IMR-90 (cell line): ENCODE data around the gene SYNE1. TPM values are rescaled to one million over a fixed set of nuclear protein-coding genes. Genes with fewer than 3 reads are reported as not detected.

Experiments
- ATAC-seq: fragments of 200-7000 bp; cut with Tn5 transposase; 2 replicates; pipeline ENCODE4 v1.9.1; 2020; ENCODE audit warnings: low read depth, mild to moderate bottlenecking, moderate library complexity
- BruUV-seq: library from RNA; stranded (reverse); fragments of 400-500 nt; replicated peaks from 2 replicates; lab custom pipeline; 2021; lab: Mats Ljungman, UMichigan
- CTCF ChIA-PET: fragments of 300-600 bp; formaldehyde crosslinking; extraction: SDS; loops from one replicate; lab custom pipeline; 2021; ENCODE audit warnings: antibody characterized with exemption; lab: Yijun Ruan, JAX
- POLR2A ChIA-PET: fragments of 300-600 bp; sonication (Branson Sonifier 250); formaldehyde crosslinking; loops from one replicate; lab custom pipeline; 2022; ENCODE audit warnings: antibody characterized with exemption; ENCODE audit not compliant: unreplicated experiment; lab: Charles Lee
- DNase-seq: peaks from one replicate; pipeline ENCODE4 v3.0.0; 2013
- H2AFZ ChIP-seq: replicated peaks from 2 replicates; pipeline ENCODE3; 2013; ENCODE audit warnings: low read length, mild to moderate bottlenecking; ENCODE audit not compliant: poor library complexity
- H2AK5ac ChIP-seq: 2 replicates; pipeline ENCODE4 v1.6.1; 2013; ENCODE audit warnings: low read depth, low read length, inconsistent platforms
- H2AK9ac ChIP-seq: replicated peaks from 2 replicates; pipeline ENCODE3; 2013; ENCODE audit warnings: mild to moderate bottlenecking, low read depth, low read length, moderate library complexity; ENCODE audit not compliant: poor library complexity
- H2BK120ac ChIP-seq: 2 replicates; pipeline ENCODE4 v1.6.1; 2013; ENCODE audit warnings: low read depth, low read length, inconsistent platforms
- H2BK15ac ChIP-seq: 3 replicates; pipeline ENCODE4 v1.6.1; 2013; ENCODE audit warnings: low read depth, low read length, inconsistent platforms
- H2BK20ac ChIP-seq: 2 replicates; pipeline ENCODE4 v1.6.1; 2013; ENCODE audit warnings: low read depth, mild to moderate bottlenecking, inconsistent platforms, low read length, moderate library complexity
- H2BK5ac ChIP-seq: 2 replicates; pipeline ENCODE4 v1.6.1; 2013; ENCODE audit warnings: mild to moderate bottlenecking, low read depth, low read length, inconsistent platforms; ENCODE audit not compliant: poor library complexity, severe bottlenecking
- H3K14ac ChIP-seq: replicated peaks from 2 replicates; pipeline ENCODE4 v1.6.1; 2013; ENCODE audit warnings: low read depth, low read length, inconsistent platforms
- H3K18ac ChIP-seq: 2 replicates; pipeline ENCODE4 v1.6.1; 2013; ENCODE audit warnings: low read depth, low read length, control low read depth
- H3K23ac ChIP-seq: 2 replicates; pipeline ENCODE4 v1.6.1; 2013; ENCODE audit warnings: low read depth, low read length, inconsistent platforms
- H3K27ac ChIP-seq: 2 replicates; pipeline ENCODE4 v1.5.1; 2013; ENCODE audit warnings: mild to moderate bottlenecking, control low read depth, low read length; ENCODE audit not compliant: insufficient read depth
- H3K27me3 ChIP-seq: 2 replicates; pipeline ENCODE4 v1.6.1; 2013; ENCODE audit warnings: low read length; ENCODE audit not compliant: control insufficient read depth, insufficient read depth
- H3K36me3 ChIP-seq: 2 replicates; pipeline ENCODE4 v1.6.1; 2013; ENCODE audit warnings: low read length, mixed read lengths; ENCODE audit not compliant: control insufficient read depth, insufficient read depth
- H3K4ac ChIP-seq: 2 replicates; pipeline ENCODE4 v1.6.1; 2013; ENCODE audit warnings: low read depth, low read length, inconsistent platforms
- H3K4me1 ChIP-seq: 2 replicates; pipeline ENCODE4 v1.6.1; 2013; ENCODE audit warnings: low read length, mixed read lengths; ENCODE audit not compliant: control insufficient read depth, insufficient read depth
- H3K4me2 ChIP-seq: 2 replicates; pipeline ENCODE4 v1.6.1; 2013; ENCODE audit warnings: low read depth, mild to moderate bottlenecking, control low read depth, low read length, moderate library complexity
- H3K4me3 ChIP-seq: 2 replicates; pipeline ENCODE4 v1.5.1; 2013; ENCODE audit warnings: low read depth, mild to moderate bottlenecking, control low read depth, low read length, moderate library complexity; ENCODE audit not compliant: insufficient read depth
- H3K56ac ChIP-seq: 2 replicates; pipeline ENCODE4 v1.6.1; 2013; ENCODE audit warnings: low read length, inconsistent platforms; ENCODE audit not compliant: insufficient read depth; ENCODE audit errors: extremely low read depth
- H3K79me1 ChIP-seq, 2 experiments: 2 replicates each; pipeline ENCODE4 v1.6.1; 2013; ENCODE audit warnings: low read length in 2 of 2, inconsistent platforms in 1 of 2, low read depth in 1 of 2
- H3K9ac ChIP-seq: 2 replicates; pipeline ENCODE4 v1.6.1; 2013; ENCODE audit warnings: low read depth, low read length, control low read depth
- H3K9me1 ChIP-seq: 2 replicates; pipeline ENCODE4 v1.6.1; 2013; ENCODE audit warnings: low read length, inconsistent platforms; ENCODE audit not compliant: insufficient read depth
- H3K9me3 ChIP-seq: 2 replicates; pipeline ENCODE4 v1.6.1; 2013; ENCODE audit warnings: low read length; ENCODE audit not compliant: control insufficient read depth, insufficient read depth
- H4K20me1 ChIP-seq: 2 replicates; pipeline ENCODE4 v1.6.1; 2013; ENCODE audit warnings: low read length, inconsistent platforms; ENCODE audit not compliant: insufficient read depth
- H4K5ac ChIP-seq: 2 replicates; pipeline ENCODE4 v1.6.1; 2013; ENCODE audit warnings: mild to moderate bottlenecking, low read depth, low read length, control low read depth
- H4K8ac ChIP-seq, 2 experiments: 2 replicates each; pipeline ENCODE4 v1.6.1; 2013; ENCODE audit warnings: low read depth in 2 of 2, low read length in 2 of 2, control low read depth in 1 of 2, inconsistent platforms in 1 of 2
- H4K91ac ChIP-seq: 2 replicates; pipeline ENCODE4 v1.6.1; 2013; ENCODE audit warnings: low read depth, low read length, inconsistent platforms; ENCODE audit not compliant: insufficient read depth
- FOS ChIP-seq: fragments of 150-350 bp; IDR thresholded peaks from 2 replicates; pipeline ENCODE4 v1.6.1; 2016; ENCODE audit warnings: low read depth, low read length
- RCOR1 ChIP-seq: IDR thresholded peaks from 2 replicates; pipeline ENCODE4 v1.6.1; 2012; ENCODE audit warnings: mild to moderate bottlenecking, low read length, improper control_type of control experiment; ENCODE audit not compliant: insufficient replicate concordance
- WGBS, 2 experiments: methylation state at CpG; one replicate each; pipeline versions ENCODE4 v1.1.5 to v1.1.7; 2013; ENCODE audit warnings: missing lambda C conversion rate in 2 of 2; ENCODE audit not compliant: insufficient read length in 1 of 2; ENCODE audit errors: extremely low coverage in 2 of 2; 5-methylcytosine and 5-hydroxymethylcytosine counted together
- dilution Hi-C: fragments of 300-500 bp; cut with HindIII; formaldehyde crosslinking; loops from one replicate; pipeline ENCODE4 v1.14.3; 2018; ENCODE audit warnings: low sequenced_read_pairs; ENCODE audit not compliant: unreplicated experiment
- in situ Hi-C: fragments of 300-500 bp; cut with MboI; formaldehyde crosslinking; loops from 3 replicates; pipeline ENCODE4 v1.14.3; 2019; ENCODE audit warnings: low sequenced_read_pairs, inconsistent platforms, mixed read lengths
- intact Hi-C: fragments of 100-400 bp; cut with micrococcal nuclease; formaldehyde crosslinking; loops from 2 replicates; pipeline ENCODE4 v1.10.0; 2022
- polyA plus RNA-seq, 3 experiments: library from polyadenylated mRNA; depleted of rRNA; stranded (reverse); fragments of >200 nt; gene quantifications; 2 replicates each; pipeline ENCODE4 v1.2.3, GENCODE V29; 2012; ENCODE audit warnings: low replicate concordance in 1 of 3
- total RNA-seq: library from RNA; depleted of rRNA; stranded (reverse); fragments of >200 nt; gene quantifications from 2 replicates; pipeline ENCODE4 v1.2.3, GENCODE V29; 2012
- TF ChIP-seq, protein P1 (sequence below): fragments of 150-350 bp; IDR thresholded peaks from 2 replicates; pipeline ENCODE4 v1.6.1; 2016; ENCODE audit warnings: low read depth, mild to moderate bottlenecking, low read length, moderate library complexity, borderline replicate concordance

The SYNE1 gene
- total and polyA plus RNA-seq, 2 of the 4 experiments (the other 2 are of a cell fraction) = 34.1 to 159 TPM

DNA sequence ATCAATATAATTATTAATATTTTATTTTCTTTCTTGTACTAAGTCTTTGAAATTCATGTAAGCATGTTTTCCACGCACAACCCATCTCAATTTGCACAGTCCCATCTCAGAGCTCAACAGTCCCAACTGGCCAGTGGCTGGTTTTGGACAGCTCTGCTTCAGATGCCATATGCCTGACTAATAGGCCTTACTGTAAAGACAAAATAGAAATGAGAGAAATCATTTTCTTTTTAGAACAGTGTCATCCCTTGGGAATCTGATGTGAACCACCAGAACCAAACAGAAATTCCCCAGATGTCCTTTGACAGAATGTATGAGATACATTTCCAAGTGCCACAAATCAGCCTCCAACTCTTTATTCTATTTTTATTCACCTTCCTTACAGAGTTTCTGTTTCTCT, 490.8 kb downstream of the SYNE1 start:
- DNase-seq (peak; percentile 91), ATAC-seq (peak; percentile 97)
- H2BK20ac ChIP-seq = no peak overlapping the region
- H3K9ac ChIP-seq = no peak overlapping the region
- H2BK5ac ChIP-seq = no peak overlapping the region
- peaks cover 14% of the 10 kb centered on the region for H3K9me1 ChIP-seq
- H3K4me2 ChIP-seq = peak overlapping the region; percentile 59; the same call in 1 of the 2 replicates
- peaks cover 9% of the 10 kb centered on the region for H3K4me1 ChIP-seq
- no peaks in the 10 kb centered on the region for H3K27me3 ChIP-seq
- H3K23ac ChIP-seq = no peak overlapping the region
- peaks cover 0 to 4% of the 10 kb centered on the region in 2 experiments; a peak in 1 of 4 replicates for H3K79me1 ChIP-seq
- no TSS peak for BruUV-seq
- H3K4ac ChIP-seq = no peak overlapping the region; the same call in 1 of the 2 replicates
- ChIA-PET CTCF (interaction anchor here (0.6 kb wide), 1 partner anchor 98 kb away, joined by 3 read pairs; no protein-coding TSS in a partner anchor), POLR2A (no interaction called here)
- no peak overlapping the region for H2AK5ac ChIP-seq
- in situ Hi-C loops = loop anchor here (25.0 kb wide), 1 partner anchor 709 kb away; no protein-coding TSS in a partner anchor
- H3K14ac ChIP-seq = no peak overlapping the region
- no CpG with 5 or more reads among the region's 1 CpG for WGBS, 2 experiments
- no peak overlapping the region; the same call in 1 of the 2 replicates for H2BK120ac ChIP-seq
- H3K27ac ChIP-seq = no peak overlapping the region
- H3K36me3 ChIP-seq = peaks cover 33% of the 10 kb centered on the region
- H4K5ac ChIP-seq = no peak overlapping the region
- H3K4me3 ChIP-seq = no peak overlapping the region
- H4K91ac ChIP-seq = no peak overlapping the region
- intact Hi-C loops = no loop called here
- H3K18ac ChIP-seq = no peak overlapping the region
- H3K9me3 ChIP-seq = no peaks in the 10 kb centered on the region
- TF ChIP-seq FOS (peak; percentile 42; the same call in 1 of the 2 replicates), RCOR1 (peak; percentile 54)
- TF ChIP-seq, protein P1, sequence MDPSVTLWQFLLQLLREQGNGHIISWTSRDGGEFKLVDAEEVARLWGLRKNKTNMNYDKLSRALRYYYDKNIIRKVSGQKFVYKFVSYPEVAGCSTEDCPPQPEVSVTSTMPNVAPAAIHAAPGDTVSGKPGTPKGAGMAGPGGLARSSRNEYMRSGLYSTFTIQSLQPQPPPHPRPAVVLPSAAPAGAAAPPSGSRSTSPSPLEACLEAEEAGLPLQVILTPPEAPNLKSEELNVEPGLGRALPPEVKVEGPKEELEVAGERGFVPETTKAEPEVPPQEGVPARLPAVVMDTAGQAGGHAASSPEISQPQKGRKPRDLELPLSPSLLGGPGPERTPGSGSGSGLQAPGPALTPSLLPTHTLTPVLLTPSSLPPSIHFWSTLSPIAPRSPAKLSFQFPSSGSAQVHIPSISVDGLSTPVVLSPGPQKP = no peak
- H2AK9ac ChIP-seq = no peak overlapping the region
- dilution Hi-C loops = no loop called here
- no peak overlapping the region for H2AFZ ChIP-seq
- peaks cover 5% of the 10 kb centered on the region; the same call in 1 of the 2 replicates for H4K20me1 ChIP-seq
- H4K8ac ChIP-seq = no peak overlapping the region; a peak in 1 of 4 replicates
- no peak overlapping the region for H3K56ac ChIP-seq
- H2BK15ac ChIP-seq = no peak overlapping the region
